ENCODE measurements around the gene ATXN10.

The ATXN10 gene

GRCh38 chr22:45865561-45866125 is 194.0 kb downstream of the ATXN10 start:
- no peak for DNase-seq

- DNase-seq: no peak
Measured at GRCh38 chr22:45866126-45866645, 194.6 kb downstream of the ATXN10 start.

- DNase-seq: no peak
Measured at GRCh38 chr22:45866646-45867117, 195.0 kb downstream of the ATXN10 start.

- no peak for DNase-seq
Measured at GRCh38 chr22:45867118-45867905, 195.7 kb downstream of the ATXN10 start.

GRCh38 chr22:45867906-45868555 is 196.4 kb downstream of the ATXN10 start:
- no peak for DNase-seq

- DNase-seq: no peak
Measured at GRCh38 chr22:45868571-45869339, 197.1 kb downstream of the ATXN10 start.

- DNase-seq: no peak
Measured at GRCh38 chr22:45869340-45869847, 197.8 kb downstream of the ATXN10 start.

- no peak for DNase-seq
Measured at GRCh38 chr22:45870011-45870410, 198.4 kb downstream of the ATXN10 start.

GRCh38 chr22:45871721-45872120 is 200.1 kb downstream of the ATXN10 start:
- DNase-seq: no peak

- DNase-seq: no peak
Measured at GRCh38 chr22:45872659-45873263, 201.1 kb downstream of the ATXN10 start.

- DNase-seq: no peak
Measured at GRCh38 chr22:45876136-45877035, 204.8 kb downstream of the ATXN10 start.

- no peak for DNase-seq
Measured at GRCh38 chr22:45877036-45877380, 205.4 kb downstream of the ATXN10 start.

- DNase-seq: no peak
Measured at GRCh38 chr22:45877651-45878050, 206.0 kb downstream of the ATXN10 start.

GRCh38 chr22:45878051-45878781 is 206.6 kb downstream of the ATXN10 start:
- peak; percentile 57 for DNase-seq

- DNase-seq: no peak
Measured at GRCh38 chr22:45878901-45879551, 207.4 kb downstream of the ATXN10 start.

GRCh38 chr22:45879552-45879949 is 207.9 kb downstream of the ATXN10 start:
- DNase-seq: no peak

- DNase-seq: no peak
Measured at GRCh38 chr22:45880091-45880715, 208.6 kb downstream of the ATXN10 start.

GRCh38 chr22:45880716-45881523 is 209.3 kb downstream of the ATXN10 start:
- DNase-seq: no peak

- no peak for DNase-seq
Measured at GRCh38 chr22:45881524-45881875, 209.9 kb downstream of the ATXN10 start.
